H1 (cell line): ENCODE results near the gene DGKI. TPM values are rescaled to one million over a fixed set of nuclear protein-coding genes. Genes with fewer than 3 reads are reported as not detected.

Experiments
- CHD2 ChIP-seq: IDR thresholded peaks from 2 replicates; pipeline ENCODE4 v1.6.1; 2012; ENCODE audit warnings: low read length, improper control_type of control experiment
- POU5F1 ChIP-seq: IDR thresholded peaks from 2 replicates; pipeline ENCODE4 v1.6.1; 2011; ENCODE audit warnings: low read depth, mild to moderate bottlenecking, low read length, moderate library complexity
- polyA plus RNA-seq, 7 experiments: library from polyadenylated mRNA; depleted of rRNA in 3 of 7; stranded (reverse) in 5 of 7; unstranded in 2 of 7; fragments of >200 nt in 5 of 7; fragments of 200-250 nt in 2 of 7; gene quantifications; 1 replicate in 5 of 7; 2 replicates in 1 of 7; 4 replicates in 1 of 7; pipeline versions ENCODE4 v1.2.1 to v1.2.3, GENCODE V29; 2011 to 2013; ENCODE audit warnings: missing spikeins in 2 of 7, mixed read lengths in 2 of 7
- total RNA-seq: library from RNA; stranded (reverse); fragmentation: NEBNext Ultra II Directional; extraction: Animal tissue kit (Norgen Biotek cat#: 25700); gene quantifications from 2 replicates; pipeline ENCODE4 v1.2.1, GENCODE V29; 2021
- TF ChIP-seq, protein P1 (sequence below): IDR thresholded peaks from 2 replicates; pipeline ENCODE4 v1.6.1; 2012; ENCODE audit warnings: low read length, inconsistent platforms

Gene DGKI
- total and polyA plus RNA-seq, 2 of the 8 experiments (the other 6 are each of a cell fraction or from before 2014, with no cell fraction given): 0.20 to 0.71 TPM

DNA sequence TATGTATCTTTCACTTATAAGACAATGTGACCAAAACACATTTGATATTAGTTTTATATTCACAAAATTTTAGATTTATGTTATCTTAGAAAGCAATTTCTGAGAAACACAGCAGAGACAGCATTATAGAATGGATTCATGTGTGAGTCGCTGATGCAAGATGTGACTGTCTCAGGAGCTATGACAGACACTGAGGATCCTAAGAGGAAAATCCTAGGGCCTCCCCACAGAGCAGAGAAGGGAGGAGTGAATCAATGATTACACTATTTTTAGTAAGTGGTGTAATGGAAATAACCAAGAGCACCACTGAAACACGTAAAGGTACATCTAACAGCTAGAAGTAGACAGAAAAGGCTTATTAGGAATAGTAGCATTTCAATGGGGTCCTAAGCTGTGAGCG is 299.3 kb downstream of the DGKI start (continued):
- TF ChIP-seq, protein P1, sequence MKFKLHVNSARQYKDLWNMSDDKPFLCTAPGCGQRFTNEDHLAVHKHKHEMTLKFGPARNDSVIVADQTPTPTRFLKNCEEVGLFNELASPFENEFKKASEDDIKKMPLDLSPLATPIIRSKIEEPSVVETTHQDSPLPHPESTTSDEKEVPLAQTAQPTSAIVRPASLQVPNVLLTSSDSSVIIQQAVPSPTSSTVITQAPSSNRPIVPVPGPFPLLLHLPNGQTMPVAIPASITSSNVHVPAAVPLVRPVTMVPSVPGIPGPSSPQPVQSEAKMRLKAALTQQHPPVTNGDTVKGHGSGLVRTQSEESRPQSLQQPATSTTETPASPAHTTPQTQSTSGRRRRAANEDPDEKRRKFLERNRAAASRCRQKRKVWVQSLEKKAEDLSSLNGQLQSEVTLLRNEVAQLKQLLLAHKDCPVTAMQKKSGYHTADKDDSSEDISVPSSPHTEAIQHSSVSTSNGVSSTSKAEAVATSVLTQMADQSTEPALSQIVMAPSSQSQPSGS: no peak
- no peak for TF ChIP-seq CHD2
- TF ChIP-seq POU5F1: no peak
- TF ChIP-seq, all 59 proteins: peak for 0
